GM12878 (cell line): ENCODE measurements around the gene LSAMP. TPM values are rescaled to one million over a fixed set of nuclear protein-coding genes. Genes with fewer than 3 reads are reported as not detected.
A peak's percentile ranks its signal among the peaks of the same experiment; 100 is the strongest.

ENCODE experiments used
- CHD1 ChIP-seq: IDR thresholded peaks from 2 replicates; pipeline ENCODE4 v1.6.1; 2012; ENCODE audit warnings: low read depth, low read length, improper control_type of control experiment
- CHD2 ChIP-seq: IDR thresholded peaks from 2 replicates; pipeline ENCODE4 v1.6.1; 2011; ENCODE audit warnings: low read depth, low read length, improper control_type of control experiment, borderline replicate concordance
- CUX1 ChIP-seq: IDR thresholded peaks from 2 replicates; pipeline ENCODE4 v1.6.1; 2012; ENCODE audit warnings: improper control_type of control experiment, low read depth, low read length; ENCODE audit not compliant: insufficient replicate concordance
- DPF2 ChIP-seq: fragments of 450-650 bp; IDR thresholded peaks from 2 replicates; pipeline ENCODE4 v1.6.1; 2017; ENCODE audit warnings: mild to moderate bottlenecking
- E4F1 ChIP-seq: fragments of 450-650 bp; IDR thresholded peaks from 2 replicates; pipeline ENCODE4 v1.6.1; 2018; ENCODE audit warnings: borderline replicate concordance, mild to moderate bottlenecking; ENCODE audit not compliant: partially characterized antibody
- HCFC1 ChIP-seq: fragments of 150-350 bp; IDR thresholded peaks from 2 replicates; pipeline ENCODE4 v1.6.1; 2014; ENCODE audit warnings: low read length
- HDAC2 ChIP-seq: fragments of 200-600 bp; sonication (generic); IDR thresholded peaks from 2 replicates; pipeline ENCODE4 v1.6.1; 2017
- IRF4 ChIP-seq: IDR thresholded peaks from 2 replicates; pipeline ENCODE4 v1.6.1; 2011; ENCODE audit warnings: low read depth, low read length
- MTA2 ChIP-seq: fragments of 450-650 bp; IDR thresholded peaks from 2 replicates; pipeline ENCODE4 v1.6.1; 2016; ENCODE audit warnings: low read depth, mild to moderate bottlenecking, moderate library complexity
- MTA3 ChIP-seq: IDR thresholded peaks from 2 replicates; pipeline ENCODE4 v1.6.1; 2012; ENCODE audit warnings: low read length, inconsistent platforms, borderline replicate concordance
- MYC ChIP-seq: IDR thresholded peaks from 2 replicates; pipeline ENCODE4 v1.6.1; 2011; ENCODE audit warnings: mild to moderate bottlenecking, low read length, moderate library complexity, inconsistent platforms; ENCODE audit not compliant: insufficient read depth, insufficient replicate concordance, insufficient read length, severe bottlenecking
- NR2F1 ChIP-seq: fragments of 450-650 bp; conservative IDR thresholded peaks from 2 replicates; pipeline ENCODE4 v1.6.1; 2017; ENCODE audit warnings: mild to moderate bottlenecking
- PAX5 ChIP-seq: IDR thresholded peaks from 2 replicates; pipeline ENCODE4 v1.6.1; 2011; ENCODE audit warnings: low read depth, low read length, borderline replicate concordance
- POLR2AphosphoS5 ChIP-seq: IDR thresholded peaks from 2 replicates; pipeline ENCODE4 v1.6.1; 2011; ENCODE audit warnings: mild to moderate bottlenecking, low read length, inconsistent platforms
- RAD21 ChIP-seq: IDR thresholded peaks from 2 replicates; pipeline ENCODE4 v1.6.1; 2011; ENCODE audit warnings: mild to moderate bottlenecking, low read depth, low read length, moderate library complexity; ENCODE audit not compliant: insufficient read depth
- RAD51 ChIP-seq: fragments of 450-650 bp; IDR thresholded peaks from 2 replicates; pipeline ENCODE4 v1.6.1; 2016; ENCODE audit warnings: moderate library complexity, mild to moderate bottlenecking, inconsistent platforms
- RBBP5 ChIP-seq: fragments of 200-600 bp; sonication (generic); conservative IDR thresholded peaks from 2 replicates; pipeline ENCODE4 v1.6.1; 2016
- SPI1 ChIP-seq: IDR thresholded peaks from 2 replicates; pipeline ENCODE4 v1.6.1; 2011; ENCODE audit warnings: low read depth, mild to moderate bottlenecking, low read length, moderate library complexity, borderline replicate concordance; ENCODE audit not compliant: insufficient read depth
- TARDBP ChIP-seq: IDR thresholded peaks from 2 replicates; pipeline ENCODE4 v1.6.1; 2016; ENCODE audit warnings: borderline replicate concordance
- USF1 ChIP-seq: IDR thresholded peaks from 2 replicates; pipeline ENCODE4 v1.6.1; 2011; ENCODE audit warnings: borderline replicate concordance, low read depth, mild to moderate bottlenecking, moderate library complexity, mixed read lengths, low read length; ENCODE audit not compliant: insufficient read depth; ENCODE audit errors: extremely low read length
- ZNF217 ChIP-seq: fragments of 450-650 bp; IDR thresholded peaks from 2 replicates; pipeline ENCODE4 v1.6.1; 2017; ENCODE audit warnings: antibody characterized with exemption, mild to moderate bottlenecking
- polyA plus RNA-seq, 11 experiments: library from polyadenylated mRNA; depleted of rRNA in 4 of 11; unstranded in 6 of 11; stranded (reverse) in 5 of 11; fragments of >200 nt; fragmentation: Nextera tagmentation in 4 of 11; fragmentation: Illumina TruSeq in 1 of 11; extraction: Ambion mirVana in 4 of 11; extraction: Trizol in 1 of 11; gene quantifications; 1 replicate in 1 of 11; 2 replicates in 10 of 11; pipeline versions ENCODE4 v1.2.1 to v1.2.3, GENCODE V29; 2011 to 2016; ENCODE audit warnings: inconsistent platforms in 2 of 11, missing spikeins in 2 of 11, low read depth in 1 of 11
- total RNA-seq, 4 experiments: library from RNA; depleted of rRNA in 3 of 4; stranded (reverse); fragments of >200 nt in 3 of 4; fragmentation: Illumina TruSeq in 1 of 4; extraction: Trizol in 1 of 4; gene quantifications; 2 replicates each; pipeline versions ENCODE4 v1.2.1 to v1.2.3, GENCODE V29; 2013 to 2021

LSAMP gene
- total and polyA plus RNA-seq, 10 of the 15 experiments (the other 5 are each of a cell fraction or from before 2014, with no cell fraction given), result 2.0 to 12.7 (median 6.5) TPM

GRCh38 chr3:116037954-116038911 lies 407.1 kb downstream of the LSAMP start (continued):
- TF ChIP-seq CUX1 (peak; percentile 63), HCFC1 (no peak), ZNF217 (peak; percentile 64; the same call in 1 of the 2 replicates), DPF2 (peak; percentile 94), TARDBP (no peak), HDAC2 (no peak), RAD21 (0 out of 2 replicates have a peak, but pooled peaks have one; percentile 27), PAX5 (peak; percentile 46; the same call in 1 of the 2 replicates), IRF4 (peak; percentile 86), RAD51 (no peak), E4F1 (no peak), CHD2 (peak; percentile 28; the same call in 1 of the 2 replicates), MYC (no peak), NR2F1 (peak; percentile 31; the same call in 1 of the 2 replicates), MTA3 (peak; percentile 90; the same call in 1 of the 2 replicates), CHD1 (0 out of 2 replicates have a peak, but pooled peaks have one; percentile 45), POLR2AphosphoS5 (no peak), SPI1 (peak; percentile 99), USF1 (no peak), RBBP5 (no peak), MTA2 (peak; percentile 88)
